K562 (cell line): ENCODE results near the gene WFIKKN2. TPM values are rescaled to one million over a fixed set of nuclear protein-coding genes. Genes with fewer than 3 reads are reported as not detected.

Source experiments
- AFF1 ChIP-seq, 2 experiments: fragments of 450-650 bp; IDR thresholded peaks; 2 replicates each; pipeline ENCODE4 v1.6.1; 2018; ENCODE audit warnings: mild to moderate bottlenecking in 2 of 2, low read depth in 1 of 2; ENCODE audit not compliant: partially characterized antibody in 2 of 2
- BCL6 ChIP-seq: fragments of 250-450 bp; sonication (Bioruptor Pico); IDR thresholded peaks from 2 replicates; pipeline ENCODE4 v1.4.0; 2020
- CBX5 ChIP-seq: IDR thresholded peaks from 2 replicates; pipeline ENCODE4 v1.6.1; 2014; ENCODE audit warnings: low read depth, borderline replicate concordance
- CGGBP1 ChIP-seq: fragments of 250-450 bp; sonication (Bioruptor Pico); IDR thresholded peaks from 2 replicates; pipeline ENCODE4 v1.9.0; 2021; ENCODE audit warnings: mild to moderate bottlenecking
- CLOCK ChIP-seq: fragments of 250-450 bp; sonication (Bioruptor Pico); IDR thresholded peaks from 2 replicates; pipeline ENCODE4 v1.4.0; 2020; ENCODE audit warnings: mild to moderate bottlenecking, moderate library complexity, borderline replicate concordance
- E2F1 ChIP-seq: sonication (generic); formaldehyde crosslinking; IDR thresholded peaks from 2 replicates; pipeline ENCODE4 v1.8.1; 2023; ENCODE audit warnings: mild to moderate bottlenecking, missing genetic modification reagents, moderate library complexity
- MAFF ChIP-seq: IDR thresholded peaks from 2 replicates; pipeline ENCODE4 v1.6.1; 2012; ENCODE audit warnings: low read length, improper control_type of control experiment
- NUFIP1 ChIP-seq: fragments of 450-650 bp; IDR thresholded peaks from 2 replicates; pipeline ENCODE4 v1.6.1; 2018; ENCODE audit not compliant: partially characterized antibody
- PHF21A ChIP-seq: fragments of 450-650 bp; IDR thresholded peaks from 2 replicates; pipeline ENCODE4 v1.6.1; 2017; ENCODE audit warnings: low read depth, borderline replicate concordance
- SMARCA4 ChIP-seq: fragments of 450-650 bp; IDR thresholded peaks from 2 replicates; pipeline ENCODE4 v1.6.1; 2016
- SRSF3 ChIP-seq: fragments of 200-400 bp; formaldehyde crosslinking; IDR thresholded peaks from 2 replicates; pipeline ENCODE4 v1.6.1; 2016; ENCODE audit warnings: mild to moderate bottlenecking, low read length, moderate library complexity; ENCODE audit not compliant: insufficient read depth
- SUPT5H ChIP-seq: fragments of 450-650 bp; IDR thresholded peaks from 2 replicates; pipeline ENCODE4 v1.6.1; 2016
- THRAP3 ChIP-seq: fragments of 450-650 bp; IDR thresholded peaks from 2 replicates; pipeline ENCODE4 v1.6.1; 2016; ENCODE audit warnings: mild to moderate bottlenecking, inconsistent platforms, borderline replicate concordance
- TRIM28 ChIP-seq: fragments of 450-650 bp; IDR thresholded peaks from 2 replicates; pipeline ENCODE4 v1.6.1; 2017
- ZEB2 ChIP-seq: fragments of 450-650 bp; IDR thresholded peaks from 2 replicates; pipeline ENCODE4 v1.6.1; 2016
- ZNF23 ChIP-seq: fragments of 250-450 bp; sonication (Bioruptor Pico); IDR thresholded peaks from 2 replicates; pipeline ENCODE4 v1.4.0; 2020; ENCODE audit warnings: mild to moderate bottlenecking
- ZNF740 ChIP-seq, 3 experiments: fragments of 200-800 bp in 1 of 3; sonication (Bioruptor generic) in 1 of 3; sonication (generic) in 1 of 3; formaldehyde crosslinking in 1 of 3; IDR thresholded peaks; 2 replicates each; pipeline versions ENCODE4 v1.6.1 to v1.8.0; 2016 to 2022; ENCODE audit warnings: mild to moderate bottlenecking in 2 of 3, missing compliant biosample characterization in 2 of 3, missing genetic modification characterization in 2 of 3, missing genetic modification reagents in 1 of 3
- ZNF764 ChIP-seq: fragments of 250-450 bp; sonication (Bioruptor Pico); IDR thresholded peaks from 2 replicates; pipeline ENCODE4 v1.4.0; 2020; ENCODE audit warnings: low read depth, mild to moderate bottlenecking, moderate library complexity
- ZNF780A ChIP-seq: fragments of 250-450 bp; sonication (Bioruptor Pico); IDR thresholded peaks from 2 replicates; pipeline ENCODE4 v1.5.0; 2021; ENCODE audit warnings: mild to moderate bottlenecking
- ZZZ3 ChIP-seq: fragments of 450-650 bp; IDR thresholded peaks from 2 replicates; pipeline ENCODE4 v1.6.1; 2016; ENCODE audit warnings: antibody characterized with exemption, mild to moderate bottlenecking, moderate library complexity
- polyA plus RNA-seq, 8 experiments: library from polyadenylated mRNA; depleted of rRNA in 4 of 8; stranded (reverse) in 5 of 8; unstranded in 3 of 8; fragments of >200 nt; fragmentation: Nextera tagmentation in 2 of 8; fragmentation: Illumina TruSeq in 1 of 8; extraction: Ambion mirVana in 2 of 8; extraction: Trizol in 1 of 8; gene quantifications; 2 replicates each; pipeline versions ENCODE4 v1.2.1 to v1.2.3, GENCODE V29; 2011 to 2014; ENCODE audit warnings: inconsistent platforms in 1 of 8, missing spikeins in 1 of 8
- total RNA-seq, 7 experiments: library from RNA; depleted of rRNA in 6 of 7; stranded (reverse); fragments of >200 nt in 6 of 7; fragmentation: Illumina TruSeq in 2 of 7; extraction: Trizol in 2 of 7; gene quantifications; 2 replicates each; pipeline versions ENCODE4 v1.2.1 to v1.2.3, GENCODE V29; 2011 to 2021; ENCODE audit warnings: low replicate concordance in 1 of 7

The WFIKKN2 gene
- total and polyA plus RNA-seq, 9 of the 15 experiments (the other 6 are each of a cell fraction or from before 2014, with no cell fraction given): 0.07 TPM; not detected in 8

- TF ChIP-seq CLOCK (CRISPR knock-in tag): no peak
- TF ChIP-seq AFF1 (IDR thresholded peaks at IDR 0.05; ENCODE audit: low read depth in 1 of 2, partially characterized antibody in 2 of 2): no peak
- TF ChIP-seq PHF21A: no peak
- TF ChIP-seq E2F1 (CRISPR knock-in tag): peak; percentile 65; the same call in 1 of the 2 replicates
- TF ChIP-seq CBX5: no peak
- TF ChIP-seq TRIM28: no peak
- no peak for TF ChIP-seq ZNF740 (CRISPR knock-in tag; IDR thresholded peaks at IDR 0.05)
- TF ChIP-seq ZNF740 (tag; IDR thresholded peaks at IDR 0.05): no peak; a peak in 1 of 4 replicates
- TF ChIP-seq NUFIP1: no peak
- no peak for TF ChIP-seq CGGBP1 (CRISPR knock-in tag)
- TF ChIP-seq SUPT5H: peak; percentile 31; the same call in 1 of the 2 replicates
- TF ChIP-seq ZNF780A (CRISPR knock-in tag): no peak
- no peak for TF ChIP-seq ZNF23 (CRISPR knock-in tag)
- TF ChIP-seq THRAP3: no peak
- TF ChIP-seq MAFF: no peak
- no peak for TF ChIP-seq ZNF764 (CRISPR knock-in tag)
- TF ChIP-seq BCL6 (CRISPR knock-in tag): no peak
- TF ChIP-seq ZEB2: 0 out of 2 replicates have a peak, but pooled peaks have one; percentile 46
- TF ChIP-seq SRSF3: no peak
- TF ChIP-seq SMARCA4: peak; percentile 43; the same call in 1 of the 2 replicates
- no peak for TF ChIP-seq ZZZ3
These were observed 32.2 kb downstream of the WFIKKN2 start (continued) for GRCh38 chr17:50867363-50868139.
